ENCODE data around the gene PLVAP. TPM values are rescaled to one million over a fixed set of nuclear protein-coding genes. Genes with fewer than 3 reads are reported as not detected.

PLVAP gene
- total RNA-seq, 2 experiments from 2014 or later = not detected

DNA sequence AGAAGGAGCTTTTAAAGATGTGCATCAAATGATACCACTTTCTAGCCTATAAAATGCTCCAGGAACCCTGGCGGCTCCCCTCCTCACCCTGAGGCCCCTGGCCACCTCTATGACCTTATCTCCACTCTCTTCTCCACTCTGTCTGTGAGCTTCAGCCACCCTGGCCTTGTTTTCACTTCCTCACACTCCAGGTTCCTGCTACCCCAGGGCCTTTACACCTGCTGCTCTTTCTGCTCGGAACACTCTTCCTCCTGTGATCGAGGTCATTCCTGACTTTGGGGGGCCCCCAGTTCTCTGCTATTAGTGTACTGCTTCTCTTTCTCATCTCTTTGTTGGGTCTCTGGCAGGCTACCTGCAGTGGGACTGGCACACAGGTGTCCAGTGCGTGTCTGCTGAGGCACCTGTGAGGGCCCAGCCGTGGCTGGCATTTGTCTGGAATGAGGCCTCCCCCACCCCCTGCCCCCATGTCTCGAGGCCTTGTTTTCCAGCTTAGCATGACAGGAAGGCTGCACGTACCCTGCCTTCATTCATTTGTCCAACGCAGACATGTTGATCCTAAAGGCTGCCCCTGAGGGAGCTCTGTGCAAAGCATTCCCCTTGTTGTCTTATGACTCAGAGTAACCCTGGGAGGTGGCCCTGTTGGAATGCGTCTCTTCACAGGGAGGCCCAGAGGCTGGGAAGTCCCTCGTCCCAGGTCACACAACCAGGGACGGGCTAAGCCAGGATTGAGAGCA lies 65.5 kb downstream of the PLVAP start:
- no peaks in the 10 kb centered on the region for H3K9me3 Mint-ChIP-seq
- TF ChIP-seq, protein P1, sequence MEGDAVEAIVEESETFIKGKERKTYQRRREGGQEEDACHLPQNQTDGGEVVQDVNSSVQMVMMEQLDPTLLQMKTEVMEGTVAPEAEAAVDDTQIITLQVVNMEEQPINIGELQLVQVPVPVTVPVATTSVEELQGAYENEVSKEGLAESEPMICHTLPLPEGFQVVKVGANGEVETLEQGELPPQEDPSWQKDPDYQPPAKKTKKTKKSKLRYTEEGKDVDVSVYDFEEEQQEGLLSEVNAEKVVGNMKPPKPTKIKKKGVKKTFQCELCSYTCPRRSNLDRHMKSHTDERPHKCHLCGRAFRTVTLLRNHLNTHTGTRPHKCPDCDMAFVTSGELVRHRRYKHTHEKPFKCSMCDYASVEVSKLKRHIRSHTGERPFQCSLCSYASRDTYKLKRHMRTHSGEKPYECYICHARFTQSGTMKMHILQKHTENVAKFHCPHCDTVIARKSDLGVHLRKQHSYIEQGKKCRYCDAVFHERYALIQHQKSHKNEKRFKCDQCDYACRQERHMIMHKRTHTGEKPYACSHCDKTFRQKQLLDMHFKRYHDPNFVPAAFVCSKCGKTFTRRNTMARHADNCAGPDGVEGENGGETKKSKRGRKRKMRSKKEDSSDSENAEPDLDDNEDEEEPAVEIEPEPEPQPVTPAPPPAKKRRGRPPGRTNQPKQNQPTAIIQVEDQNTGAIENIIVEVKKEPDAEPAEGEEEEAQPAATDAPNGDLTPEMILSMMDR (IDR thresholded peaks at IDR 0.05) = no peak
- no peak overlapping the region for H3K27ac Mint-ChIP-seq
- peaks cover 9% of the 10 kb centered on the region for H3K36me3 Mint-ChIP-seq (ENCODE audit: low read depth)
- ATAC-seq (no peak), DNase-seq (no peak)
- H3K27me3 Mint-ChIP-seq = no peaks in the 10 kb centered on the region
- ChIA-PET POLR2A (interaction anchor here (1.7 to 2.5 kb wide), 2 partner anchors 17 to 22 kb away, joined by 6 to 8 read pairs; partner anchors contain the start of gene ANO8), CTCF (interaction anchor here (1.5 kb wide), 1 partner anchor 78 kb away, joined by 3 read pairs; no protein-coding TSS in a partner anchor)
- peaks cover 27% of the 10 kb centered on the region for H3K4me1 Mint-ChIP-seq (ENCODE audit: low read depth)
- intact Hi-C loops (cut with micrococcal nuclease) = no loop called here
- H3K4me3 Mint-ChIP-seq = peak overlapping the region; percentile 25

DNA sequence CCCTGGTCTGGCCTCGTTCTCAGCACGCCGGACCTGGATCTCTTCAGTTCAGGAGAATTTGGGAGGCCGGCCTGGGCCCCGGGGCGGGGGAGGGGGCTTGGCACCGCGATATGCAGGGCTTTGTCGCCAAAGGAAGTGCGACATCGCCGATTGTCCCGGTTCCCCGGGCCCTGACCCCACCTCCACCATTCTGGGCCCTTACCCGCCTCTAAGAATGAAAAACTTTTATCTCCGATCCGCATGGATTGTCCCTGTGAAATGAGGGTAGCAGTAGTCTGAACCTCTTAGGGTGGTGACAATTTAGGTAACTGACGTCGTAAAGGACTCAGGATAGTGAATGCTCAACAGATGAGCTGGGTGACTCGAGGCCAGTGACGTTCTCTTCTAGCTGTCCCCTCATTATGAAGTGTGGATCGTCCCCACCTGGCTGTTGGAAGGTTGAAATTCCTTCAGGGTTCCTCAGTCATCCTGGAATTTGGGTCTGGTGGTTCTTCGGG lies 67.1 kb downstream of the PLVAP start:
- H3K36me3 Mint-ChIP-seq (ENCODE audit: low read depth) = peaks cover 4% of the 10 kb centered on the region
- DNase-seq (peak; percentile 36), ATAC-seq (no peak)
- H3K27me3 Mint-ChIP-seq = no peaks in the 10 kb centered on the region
- intact Hi-C loops (cut with micrococcal nuclease) = no loop called here
- peaks cover 27% of the 10 kb centered on the region for H3K4me1 Mint-ChIP-seq (ENCODE audit: low read depth)
- TF ChIP-seq, protein P1 (IDR thresholded peaks at IDR 0.05) = no peak
- CTCF ChIA-PET = interaction anchor here (0.8 to 1.5 kb wide), 4 partner anchors 23 to 156 kb away, joined by 3 to 4 read pairs (median 4); no protein-coding TSS in a partner anchor
- H3K9me3 Mint-ChIP-seq = no peaks in the 10 kb centered on the region
- POLR2A ChIA-PET = interaction anchor here (0.5 to 2.5 kb wide), 7 partner anchors 14 to 82 kb away, joined by 3 to 7 read pairs (median 4); no protein-coding TSS in a partner anchor
- H3K4me3 Mint-ChIP-seq = peak overlapping the region; percentile 96
- H3K27ac Mint-ChIP-seq = peak overlapping the region; percentile 95

DNA sequence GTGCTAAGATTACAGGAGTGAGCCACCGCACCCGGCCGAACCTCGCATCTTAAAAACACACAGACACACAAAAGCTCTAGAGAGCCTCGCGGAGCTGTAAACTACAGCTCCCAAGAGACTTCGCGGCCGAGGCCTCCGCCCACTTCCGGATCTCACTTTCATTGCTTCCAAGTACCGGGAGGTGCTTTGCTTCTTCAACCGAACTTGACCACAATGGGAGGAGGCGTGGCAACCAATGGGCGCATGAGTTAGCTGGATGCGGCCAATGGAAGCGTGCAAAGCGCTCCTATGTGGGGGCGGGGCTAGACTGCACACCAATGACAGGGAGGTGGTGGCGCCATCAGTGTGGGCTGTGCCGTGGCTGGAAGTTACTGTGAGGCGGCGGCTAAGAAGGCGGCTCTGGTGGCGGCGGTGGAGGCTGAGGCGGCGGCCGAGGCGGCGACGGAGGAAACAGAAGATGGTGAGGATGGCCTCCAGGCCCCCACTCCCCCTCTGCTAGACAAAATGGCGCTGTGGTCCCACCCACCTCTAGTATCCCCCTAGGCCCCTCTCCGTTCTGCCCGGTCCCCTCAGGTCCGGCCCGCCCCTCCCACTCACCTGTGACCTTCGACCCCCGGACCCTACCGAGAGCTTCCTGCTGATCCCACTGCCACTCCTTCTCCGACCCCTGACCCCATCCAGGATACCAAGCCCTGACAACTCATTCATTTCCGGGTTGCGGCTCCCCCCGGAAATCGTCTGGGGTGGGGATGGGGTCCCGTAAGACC lies 67.8 kb downstream of the PLVAP start, which contains the start of gene DDA1:
Gene DDA1, plus strand, starts transcription at position 366 of the 767 bp plus-strand sequence. Its CDS starts 92 bp downstream, at position 458.
- Mint-ChIP-seq H3K27me3 (no peaks in the 10 kb centered on the region), H3K27ac (peak within 1 kb of the TSS; percentile 95), H3K4me3 (peak within 1 kb of the TSS; percentile 96), H3K4me1 (ENCODE audit: low read depth) (peaks cover 31% of the 10 kb centered on the region), H3K9me3 (no peaks in the 10 kb centered on the region), H3K36me3 (ENCODE audit: low read depth) (peaks cover 4% of the 10 kb centered on the region)
- ATAC-seq (peak; percentile 83), DNase-seq (peak; percentile 100)
- POLR2A ChIA-PET = interaction anchor here (0.5 to 2.5 kb wide), 9 partner anchors 15 to 82 kb away, joined by 3 to 7 read pairs (median 4); no protein-coding TSS in a partner anchor
- TF ChIP-seq, protein P1 (IDR thresholded peaks at IDR 0.05) = no peak
- CTCF ChIA-PET = interaction anchor here (0.8 to 1.8 kb wide), 11 partner anchors 17 to 624 kb away, joined by 3 to 7 read pairs (median 4); partner anchors contain the start of genes BABAM1, BST2 and CCDC124
- intact Hi-C loops (cut with micrococcal nuclease) = no loop called here

DNA sequence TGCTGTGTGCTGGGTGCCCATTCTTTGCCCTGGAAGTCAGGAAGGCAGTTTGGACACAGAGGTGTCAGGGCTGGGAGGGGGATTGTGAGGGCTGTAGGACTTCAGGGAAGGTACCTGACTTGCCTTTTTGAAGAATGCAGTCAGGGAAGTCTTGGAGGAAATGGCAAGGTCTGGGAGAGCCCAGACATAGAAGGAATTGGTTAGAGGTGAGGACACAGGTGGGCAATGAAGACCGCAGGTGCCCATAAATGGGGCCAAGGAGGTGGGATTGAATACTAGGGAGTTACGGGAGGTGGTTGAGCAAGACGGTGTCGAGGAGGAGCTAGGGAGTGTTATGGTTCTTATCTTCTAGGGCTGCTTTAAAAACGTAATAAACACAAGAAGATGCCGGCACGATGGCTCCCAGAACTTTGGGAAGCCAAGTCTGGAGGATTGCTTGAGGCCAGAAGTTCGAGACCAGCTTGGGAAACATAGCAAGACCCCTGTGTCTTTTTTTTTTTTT lies 69.2 kb downstream of the PLVAP start:
- DNase-seq (no peak), ATAC-seq (no peak)
- ChIA-PET POLR2A (interaction anchor here (0.7 to 2.5 kb wide), 2 partner anchors 15 to 30 kb away, joined by 3 to 7 read pairs; no protein-coding TSS in a partner anchor), CTCF (interaction anchor here (1.5 to 1.8 kb wide), 3 partner anchors 15 to 188 kb away, joined by 4 to 7 read pairs (median 6); no protein-coding TSS in a partner anchor)
- no peaks in the 10 kb centered on the region for H3K9me3 Mint-ChIP-seq
- intact Hi-C loops (cut with micrococcal nuclease) = no loop called here
- TF ChIP-seq, protein P1 (IDR thresholded peaks at IDR 0.05) = no peak
- peak overlapping the region; percentile 87 for H3K4me3 Mint-ChIP-seq
- peaks cover 2% of the 10 kb centered on the region for H3K36me3 Mint-ChIP-seq (ENCODE audit: low read depth)
- H3K4me1 Mint-ChIP-seq (ENCODE audit: low read depth) = peaks cover 39% of the 10 kb centered on the region
- no peaks in the 10 kb centered on the region for H3K27me3 Mint-ChIP-seq
- H3K27ac Mint-ChIP-seq = no peak overlapping the region
